ENCODE data around the gene COL18A1. TPM values are rescaled to one million over a fixed set of nuclear protein-coding genes. Genes with fewer than 3 reads are reported as not detected.

COL18A1 gene
- total RNA-seq, 1 experiment from 2014 or later = 170 TPM

GRCh38 chr21:45517249-45518065, 112.5 kb downstream of the COL18A1 start:
- Histone ChIP-seq H3K4me3 (ENCODE audit: low read depth, low read length) (no peak overlapping the region), H3K9me3 (peaks cover 26% of the 10 kb centered on the region), H3K4me1 (no peaks in the 10 kb centered on the region), H3K27me3 (replicated peaks; ENCODE audit: control insufficient read depth, insufficient read depth, low read length) (no peaks in the 10 kb centered on the region), H3K36me3 (ENCODE audit: control insufficient read depth, insufficient read depth, low read length) (peaks cover 1% of the 10 kb centered on the region; the same call in 1 of the 2 replicates)
- H3K9me3 Mint-ChIP-seq (ENCODE audit: unreplicated experiment) = peaks cover 39% of the 10 kb centered on the region
- no TSS peak for BruUV-seq (replicated peaks)
- H3K27me3 Mint-ChIP-seq (ENCODE audit: insufficient read depth, unreplicated experiment) = no peaks in the 10 kb centered on the region
- peak overlapping the region; percentile 32 for H3K27ac Mint-ChIP-seq (ENCODE audit: unreplicated experiment)
- ChIA-PET POLR2A (no interaction called here), CTCF (no interaction called here)
- peaks cover 100% of the 10 kb centered on the region for H3K36me3 Mint-ChIP-seq (ENCODE audit: insufficient read depth, unreplicated experiment)
- DNase-seq = peak in 1 of 2 experiments; percentile 33
- intact Hi-C loops (cut with micrococcal nuclease; ENCODE audit: unreplicated experiment) = no loop called here
- no peak overlapping the region for H3K4me3 Mint-ChIP-seq (ENCODE audit: unreplicated experiment)
- H3K4me1 Mint-ChIP-seq (ENCODE audit: low read depth, unreplicated experiment) = no peaks in the 10 kb centered on the region
- no peak for TF ChIP-seq CTCF (IDR thresholded peaks at IDR 0.05; ENCODE audit: insufficient read depth in 1 of 2, low read depth in 1 of 2, low read length in 1 of 2, severe bottlenecking in 1 of 2, unreplicated experiment in 1 of 2)

GRCh38 chr21:45518742-45519141, 113.8 kb downstream of the COL18A1 start:
- H3K4me3 ChIP-seq (ENCODE audit: low read depth, low read length) = no peak overlapping the region
- no peaks in the 10 kb centered on the region for H3K4me1 ChIP-seq
- no peak for TF ChIP-seq CTCF (IDR thresholded peaks at IDR 0.05; ENCODE audit: insufficient read depth in 1 of 2, low read depth in 1 of 2, low read length in 1 of 2, severe bottlenecking in 1 of 2, unreplicated experiment in 1 of 2)
- POLR2A ChIA-PET = no interaction called here
- Mint-ChIP-seq H3K4me1 (ENCODE audit: low read depth, unreplicated experiment) (no peaks in the 10 kb centered on the region), H3K27ac (ENCODE audit: unreplicated experiment) (no peak overlapping the region), H3K36me3 (ENCODE audit: insufficient read depth, unreplicated experiment) (peaks cover 95% of the 10 kb centered on the region), H3K27me3 (ENCODE audit: insufficient read depth, unreplicated experiment) (no peaks in the 10 kb centered on the region), H3K9me3 (ENCODE audit: unreplicated experiment) (peaks cover 39% of the 10 kb centered on the region), H3K4me3 (ENCODE audit: unreplicated experiment) (no peak overlapping the region)
- H3K9me3 ChIP-seq = peaks cover 26% of the 10 kb centered on the region
- DNase-seq = no peak
- BruUV-seq (replicated peaks) = no TSS peak
- H3K27me3 ChIP-seq (replicated peaks; ENCODE audit: control insufficient read depth, insufficient read depth, low read length) = no peaks in the 10 kb centered on the region
- peaks cover 1% of the 10 kb centered on the region; the same call in 1 of the 2 replicates for H3K36me3 ChIP-seq (ENCODE audit: control insufficient read depth, insufficient read depth, low read length)
- intact Hi-C loops (cut with micrococcal nuclease; ENCODE audit: unreplicated experiment) = no loop called here
- CTCF ChIA-PET = no interaction called here

GRCh38 chr21:45519182-45519581, 114.2 kb downstream of the COL18A1 start:
- H3K9me3 ChIP-seq = peaks cover 26% of the 10 kb centered on the region
- BruUV-seq (replicated peaks) = no TSS peak
- no peaks in the 10 kb centered on the region for H3K27me3 ChIP-seq (replicated peaks; ENCODE audit: control insufficient read depth, insufficient read depth, low read length)
- TF ChIP-seq CTCF (IDR thresholded peaks at IDR 0.05; ENCODE audit: insufficient read depth in 1 of 2, low read depth in 1 of 2, low read length in 1 of 2, severe bottlenecking in 1 of 2, unreplicated experiment in 1 of 2) = no peak
- Mint-ChIP-seq H3K36me3 (ENCODE audit: insufficient read depth, unreplicated experiment) (peaks cover 91% of the 10 kb centered on the region), H3K4me3 (ENCODE audit: unreplicated experiment) (no peak overlapping the region), H3K4me1 (ENCODE audit: low read depth, unreplicated experiment) (no peaks in the 10 kb centered on the region), H3K9me3 (ENCODE audit: unreplicated experiment) (peaks cover 39% of the 10 kb centered on the region), H3K27ac (ENCODE audit: unreplicated experiment) (no peak overlapping the region), H3K27me3 (ENCODE audit: insufficient read depth, unreplicated experiment) (no peaks in the 10 kb centered on the region)
- H3K4me1 ChIP-seq = no peaks in the 10 kb centered on the region
- H3K4me3 ChIP-seq (ENCODE audit: low read depth, low read length) = no peak overlapping the region
- ChIA-PET CTCF (no interaction called here), POLR2A (no interaction called here)
- intact Hi-C loops (cut with micrococcal nuclease; ENCODE audit: unreplicated experiment) = no loop called here
- H3K36me3 ChIP-seq (ENCODE audit: control insufficient read depth, insufficient read depth, low read length) = peaks cover 1% of the 10 kb centered on the region; the same call in 1 of the 2 replicates
- DNase-seq = no peak

All from Caco-2 (cell line).